Activated effector memory CD4-positive, alpha-beta T cell treated with anti-CD3 and anti-CD28 coated beads, Interleukin-2, amount 50 U/mL, for 16 hours (primary cell): ENCODE measurements around the gene EPS8.
"Not testable (repeated sequence)": the region's sequence is repeated elsewhere in the genome, so short reads cannot be mapped to it uniquely, and the experiment has no call there.

Experiments used
- DNase-seq: peaks from one replicate; pipeline ENCODE4 v3.0.0-alpha.2; 2020

EPS8 gene

GRCh38 chr12:15634010-15634683 is 155.0 kb downstream of the EPS8 start:
- no peak for DNase-seq

GRCh38 chr12:15633201-15633600 is 156.0 kb downstream of the EPS8 start:
- DNase-seq: no peak

- no peak for DNase-seq
These were observed 156.5 kb downstream of the EPS8 start for GRCh38 chr12:15632708-15633107.

GRCh38 chr12:15631007-15631715 is 158.0 kb downstream of the EPS8 start:
- DNase-seq: no peak

GRCh38 chr12:15629761-15630160 is 159.4 kb downstream of the EPS8 start:
- DNase-seq: no peak

GRCh38 chr12:15629108-15629507 is 160.1 kb downstream of the EPS8 start:
- no peak for DNase-seq

- no peak for DNase-seq
These were observed 160.9 kb downstream of the EPS8 start for GRCh38 chr12:15627995-15628945.

GRCh38 chr12:15625075-15625474 is 164.1 kb downstream of the EPS8 start:
- DNase-seq: no peak

- DNase-seq: no peak
These were observed 168.2 kb downstream of the EPS8 start for GRCh38 chr12:15620741-15621539.

GRCh38 chr12:15616495-15616894 is 172.7 kb downstream of the EPS8 start:
- DNase-seq: not testable (repeated sequence)

- no peak for DNase-seq
These were observed 175.2 kb downstream of the EPS8 start for GRCh38 chr12:15613981-15614380.

GRCh38 chr12:15608941-15609340 is 180.2 kb downstream of the EPS8 start:
- no peak for DNase-seq

- DNase-seq: no peak
These were observed 180.8 kb downstream of the EPS8 start for GRCh38 chr12:15608406-15608805.

- no peak for DNase-seq
These were observed 183.2 kb downstream of the EPS8 start for GRCh38 chr12:15605881-15606590.

- DNase-seq: no peak
These were observed 185.6 kb downstream of the EPS8 start for GRCh38 chr12:15603474-15604085.

GRCh38 chr12:15602051-15602672 is 187.0 kb downstream of the EPS8 start:
- no peak for DNase-seq

- no peak for DNase-seq
These were observed 187.9 kb downstream of the EPS8 start for GRCh38 chr12:15601210-15601800.

GRCh38 chr12:15600223-15600935 is 188.8 kb downstream of the EPS8 start:
- no peak for DNase-seq

GRCh38 chr12:15599266-15600037 is 189.7 kb downstream of the EPS8 start:
- DNase-seq: no peak
